Common myeloid progenitor, CD34-positive (primary cell): ENCODE measurements around the gene REV3L.
"Not testable (repeated sequence)": the region's sequence is repeated elsewhere in the genome, so short reads cannot be mapped to it uniquely, and the experiment has no call there.

Source experiments
- CTCF ChIA-PET: fragments of 350-600 bp; sonication (Branson Sonifier 250); formaldehyde crosslinking; loops from one replicate; lab custom pipeline; 2021; ENCODE audit warnings: antibody characterized with exemption; lab: Charles Lee
- POLR2A ChIA-PET: fragments of 350-600 bp; sonication (Branson Sonifier 250); formaldehyde crosslinking; loops from one replicate; lab custom pipeline; 2021; ENCODE audit warnings: antibody characterized with exemption; lab: Charles Lee
- DNase-seq, 3 donors: peaks; one replicate each; pipeline versions ENCODE4 v3.0.0 to v3.0.0-alpha.2; 2013
- H3K27ac ChIP-seq, 2 experiments: 1 replicate in 1 of 2; 2 replicates in 1 of 2; pipeline ENCODE4 v1.7.0; 2013; ENCODE audit warnings: inconsistent platforms in 2 of 2, low read length in 2 of 2, mild to moderate bottlenecking in 2 of 2, low read depth in 1 of 2, moderate library complexity in 1 of 2; ENCODE audit not compliant: severe bottlenecking in 2 of 2, insufficient read depth in 1 of 2, poor library complexity in 1 of 2
- H3K27me3 ChIP-seq, 5 experiments: replicated peaks in 2 of 5; 1 replicate in 3 of 5; 2 replicates in 2 of 5; pipeline versions ENCODE4 v1.6.1 to v1.7.0; 2013; ENCODE audit warnings: low read length in 4 of 5, mild to moderate bottlenecking in 2 of 5, moderate library complexity in 2 of 5, inconsistent platforms in 1 of 5; ENCODE audit not compliant: insufficient read depth in 5 of 5, control insufficient read depth in 4 of 5
- H3K36me3 ChIP-seq, 4 experiments: 1 replicate in 2 of 4; 2 replicates in 2 of 4; pipeline versions ENCODE4 v1.6.1 to v1.7.0; 2013; ENCODE audit warnings: low read length in 3 of 4, control low read depth in 1 of 4, mild to moderate bottlenecking in 1 of 4; ENCODE audit not compliant: control insufficient read depth in 4 of 4, insufficient read depth in 4 of 4
- H3K4me1 ChIP-seq, 4 experiments: 1 replicate in 3 of 4; 2 replicates in 1 of 4; pipeline versions ENCODE4 v1.6.1 to v1.7.1; 2013; ENCODE audit warnings: low read length in 3 of 4, mild to moderate bottlenecking in 3 of 4, control low read depth in 1 of 4, inconsistent platforms in 1 of 4, moderate library complexity in 1 of 4; ENCODE audit not compliant: control insufficient read depth in 4 of 4, insufficient read depth in 4 of 4; ENCODE audit errors: control extremely low read depth in 1 of 4
- H3K4me3 ChIP-seq, 7 experiments: 1 replicate in 4 of 7; 2 replicates in 3 of 7; pipeline versions ENCODE4 v1.5.1 to v1.7.0; 2013; ENCODE audit warnings: mild to moderate bottlenecking in 7 of 7, low read length in 6 of 7, moderate library complexity in 6 of 7, inconsistent platforms in 2 of 7, low read depth in 2 of 7, control low read depth in 1 of 7; ENCODE audit not compliant: insufficient read depth in 4 of 7, control insufficient read depth in 1 of 7; ENCODE audit errors: extremely low read depth in 1 of 7
- H3K9me3 ChIP-seq, 5 experiments: 1 replicate in 4 of 5; 2 replicates in 1 of 5; pipeline versions ENCODE4 v1.6.1 to v1.7.1; 2013; ENCODE audit warnings: low read length in 4 of 5, mild to moderate bottlenecking in 2 of 5, inconsistent platforms in 1 of 5, low read depth in 1 of 5, moderate library complexity in 1 of 5; ENCODE audit not compliant: control insufficient read depth in 4 of 5, insufficient read depth in 2 of 5; ENCODE audit errors: control extremely low read depth in 1 of 5
- WGBS: methylation state at CpG from one replicate; pipeline ENCODE4 v1.1.5; 2013; ENCODE audit not compliant: insufficient coverage; 5-methylcytosine and 5-hydroxymethylcytosine counted together

The REV3L gene

GRCh38 chr6:111337829-111338236 lies 145.2 kb downstream of the REV3L start:
- POLR2A ChIA-PET, result interaction anchor here (0.6 kb wide), 1 partner anchor 78 kb away, joined by 3 read pairs; no protein-coding TSS in a partner anchor
- Histone ChIP-seq H3K4me3 (no peak overlapping the region), H3K4me1 (no peaks in the 10 kb centered on the region), H3K27ac (no peak overlapping the region), H3K36me3 (peaks cover 2 to 23% (median 16%) of the 10 kb centered on the region in 4 experiments), H3K9me3 (no peaks in the 10 kb centered on the region), H3K27me3 (no peaks in the 10 kb centered on the region)
- WGBS, result no CpG with 5 or more reads among the region's 1 CpG
- CTCF ChIA-PET, result interaction anchor here (1.1 kb wide), 1 partner anchor 30 kb away, joined by 3 read pairs; no protein-coding TSS in a partner anchor
- no peak for DNase-seq

GRCh38 chr6:111329882-111330633 lies 153.0 kb downstream of the REV3L start:
- Histone ChIP-seq H3K36me3 (peaks cover 15 to 52% (median 32%) of the 10 kb centered on the region in 4 experiments), H3K27me3 (no peaks in the 10 kb centered on the region), H3K4me3 (no peak overlapping the region), H3K27ac (no peak overlapping the region), H3K4me1 (no peaks in the 10 kb centered on the region), H3K9me3 (no peaks in the 10 kb centered on the region)
- POLR2A ChIA-PET, result no interaction called here
- no CpG with 5 or more reads among the region's 3 CpGs for WGBS
- CTCF ChIA-PET, result no interaction called here
- DNase-seq, result no peak

- peaks cover 19 to 53% (median 33%) of the 10 kb centered on the region in 4 experiments for H3K36me3 ChIP-seq
- H3K4me3 ChIP-seq, result no peak overlapping the region
- CTCF ChIA-PET, result interaction anchor here (0.6 kb wide), 1 partner anchor 77 kb away, joined by 3 read pairs; no protein-coding TSS in a partner anchor
- DNase-seq, result no peak
- POLR2A ChIA-PET, result interaction anchor here (0.6 kb wide), 1 partner anchor 8 kb away, joined by 3 read pairs; no protein-coding TSS in a partner anchor
- H3K9me3 ChIP-seq, result no peaks in the 10 kb centered on the region
- H3K27ac ChIP-seq, result no peak overlapping the region
- H3K27me3 ChIP-seq, result no peaks in the 10 kb centered on the region
- no CpG with 5 or more reads among the region's 3 CpGs for WGBS
- no peaks in the 10 kb centered on the region for H3K4me1 ChIP-seq
These were observed 156.5 kb downstream of the REV3L start for GRCh38 chr6:111326563-111326962.

GRCh38 chr6:111322145-111322544 lies 160.9 kb downstream of the REV3L start:
- 86% methylated on average over 1 of the region's 2 CpGs for WGBS
- H3K36me3 ChIP-seq, result peaks cover 13 to 47% (median 21%) of the 10 kb centered on the region in 4 experiments
- no peaks in the 10 kb centered on the region for H3K4me1 ChIP-seq
- no peak for DNase-seq
- H3K9me3 ChIP-seq, result no peaks in the 10 kb centered on the region
- H3K27me3 ChIP-seq, result no peaks in the 10 kb centered on the region
- ChIA-PET CTCF (interaction anchor here (0.6 to 1.4 kb wide), 4 partner anchors 10 to 446 kb away, joined by 3 to 4 read pairs (median 4); no protein-coding TSS in a partner anchor), POLR2A (interaction anchor here (0.7 kb wide), 1 partner anchor 162 kb away, joined by 3 read pairs; no protein-coding TSS in a partner anchor)
- H3K4me3 ChIP-seq, result no peak overlapping the region
- no peak overlapping the region for H3K27ac ChIP-seq

GRCh38 chr6:111307950-111308349 lies 175.1 kb downstream of the REV3L start:
- H3K27ac ChIP-seq, H3K27me3 ChIP-seq, POLR2A ChIA-PET, H3K4me3 ChIP-seq, H3K9me3 ChIP-seq, H3K4me1 ChIP-seq, DNase-seq: not testable (repeated sequence)
- 94% methylated on average over 2 of the region's 4 CpGs for WGBS
- peaks cover 15 to 53% (median 30%) of the 10 kb centered on the region in 4 experiments for H3K36me3 ChIP-seq
- CTCF ChIA-PET, result interaction anchor here (1.3 kb wide), 1 partner anchor 171 kb away, joined by 3 read pairs; no protein-coding TSS in a partner anchor

GRCh38 chr6:111307275-111307858 lies 175.7 kb downstream of the REV3L start:
- ChIA-PET POLR2A (no interaction called here), CTCF (interaction anchor here (1.3 kb wide), 1 partner anchor 171 kb away, joined by 3 read pairs; no protein-coding TSS in a partner anchor)
- Histone ChIP-seq H3K36me3 (peaks cover 15 to 53% (median 30%) of the 10 kb centered on the region in 4 experiments), H3K9me3 (peaks cover 0 to 3% (median 0%) of the 10 kb centered on the region in 5 experiments), H3K4me1 (no peaks in the 10 kb centered on the region), H3K27ac (no peak overlapping the region), H3K4me3 (no peak overlapping the region), H3K27me3 (no peaks in the 10 kb centered on the region)
- DNase-seq, result no peak
- WGBS, result 100% methylated on average over 4 of the region's 7 CpGs
